Endothelial cell of umbilical vein (primary cell): ENCODE measurements around the gene ANK2.

Source experiments
- EZH2 ChIP-seq: IDR thresholded peaks from 2 replicates; pipeline ENCODE4 v1.6.1; 2012; ENCODE audit warnings: borderline replicate concordance, low read depth, mild to moderate bottlenecking, moderate library complexity, low read length, inconsistent platforms; ENCODE audit not compliant: severe bottlenecking
- GATA2 ChIP-seq: IDR thresholded peaks from 2 replicates; pipeline ENCODE4 v1.7.0; 2011; ENCODE audit warnings: low read depth, mild to moderate bottlenecking, moderate library complexity, mixed read lengths, low read length; ENCODE audit not compliant: insufficient read length, insufficient read depth
- TF ChIP-seq, protein P1 (sequence below), 2 donors: IDR thresholded peaks; 1 replicate in 1 of 2; 2 replicates in 1 of 2; pipeline ENCODE4 v1.5.1; 2011; ENCODE audit warnings: low read length in 2 of 2, mild to moderate bottlenecking in 2 of 2, moderate library complexity in 2 of 2, control low read depth in 1 of 2, inconsistent platforms in 1 of 2, low read depth in 1 of 2; ENCODE audit not compliant: insufficient read depth in 1 of 2; ENCODE audit errors: extremely low read depth in 1 of 2

DNA sequence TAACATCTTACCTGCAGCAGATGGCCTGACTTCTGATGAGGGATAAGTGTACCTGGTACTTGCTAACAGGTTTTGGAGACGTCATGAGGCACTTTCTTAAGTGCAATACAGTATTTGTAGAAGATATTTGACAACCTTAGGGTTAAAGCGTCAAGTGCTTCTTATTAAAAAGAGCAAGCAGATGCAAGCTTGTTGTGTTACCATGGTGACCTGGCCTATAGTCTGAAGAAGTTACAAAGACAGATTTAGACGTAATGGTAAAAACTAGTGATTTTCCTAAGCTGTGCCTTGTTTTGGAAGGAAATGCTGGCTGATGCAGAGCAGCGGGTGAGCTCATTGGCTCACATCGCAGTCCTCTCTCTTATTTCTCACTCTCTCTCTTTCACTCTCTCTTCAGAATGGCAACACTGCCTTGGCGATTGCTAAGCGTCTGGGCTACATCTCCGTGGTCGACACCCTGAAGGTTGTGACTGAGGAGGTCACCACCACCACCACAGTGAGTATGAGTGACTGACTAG is 243.6 kb downstream of the ANK2 start:
- TF ChIP-seq, protein P1, sequence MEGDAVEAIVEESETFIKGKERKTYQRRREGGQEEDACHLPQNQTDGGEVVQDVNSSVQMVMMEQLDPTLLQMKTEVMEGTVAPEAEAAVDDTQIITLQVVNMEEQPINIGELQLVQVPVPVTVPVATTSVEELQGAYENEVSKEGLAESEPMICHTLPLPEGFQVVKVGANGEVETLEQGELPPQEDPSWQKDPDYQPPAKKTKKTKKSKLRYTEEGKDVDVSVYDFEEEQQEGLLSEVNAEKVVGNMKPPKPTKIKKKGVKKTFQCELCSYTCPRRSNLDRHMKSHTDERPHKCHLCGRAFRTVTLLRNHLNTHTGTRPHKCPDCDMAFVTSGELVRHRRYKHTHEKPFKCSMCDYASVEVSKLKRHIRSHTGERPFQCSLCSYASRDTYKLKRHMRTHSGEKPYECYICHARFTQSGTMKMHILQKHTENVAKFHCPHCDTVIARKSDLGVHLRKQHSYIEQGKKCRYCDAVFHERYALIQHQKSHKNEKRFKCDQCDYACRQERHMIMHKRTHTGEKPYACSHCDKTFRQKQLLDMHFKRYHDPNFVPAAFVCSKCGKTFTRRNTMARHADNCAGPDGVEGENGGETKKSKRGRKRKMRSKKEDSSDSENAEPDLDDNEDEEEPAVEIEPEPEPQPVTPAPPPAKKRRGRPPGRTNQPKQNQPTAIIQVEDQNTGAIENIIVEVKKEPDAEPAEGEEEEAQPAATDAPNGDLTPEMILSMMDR (IDR thresholded peaks at IDR 0.05; ENCODE audit: extremely low read depth in 1 of 2, insufficient read depth in 1 of 2, low read depth in 1 of 2, low read length in 2 of 2) = no peak
- TF ChIP-seq GATA2 (no peak), EZH2 (no peak)
